Heart left ventricle (tissue), 13 donors: ENCODE data around the gene PEAK1.

Experiments used
- CTCF ChIP-seq, 12 donors: fragments of 200-600 bp; sonication (generic) in 4 of 12; IDR thresholded peaks; one replicate each; pipeline versions ENCODE4 v1.5.0 to v1.8.0; 2018 to 2022; ENCODE audit warnings: antibody characterized with exemption in 12 of 12, mild to moderate bottlenecking in 5 of 12
- POLR2A ChIP-seq, 2 donors: fragments of 450-650 bp; IDR thresholded peaks; one replicate each; pipeline ENCODE4 v1.6.1; 2017; ENCODE audit warnings: antibody characterized with exemption in 2 of 2, mild to moderate bottlenecking in 2 of 2, moderate library complexity in 2 of 2
- donor health status: ischemic (EF 13 %, LVEDD 7.1; RV severe dilation, severe dysfunction).
- donor health status: DM: no; HTN: yes; CAD: no.
- donor health status: DM: no; HTN: no; CAD: no.
- donor health status: ischemic (EF 25% LVEDD 6.9; RV normal size, moderate dysfunction).
- donor health status: ischemic (EF 25% LVEDD 5.7; RV mildly dilated, moderate dysfunction).
- donor health status: ischemic (EF 35%, LVEDD 5.7; RV mildly dilated, moderate dysfunction).
- donor health status: nonischemic (EF 11% LVEDD 7.7; RV severe dilation, severe dysfunction).
- donor health status: DM: yes; HTN: yes; CAD: no.
- donor health status: PGD.
- donor health status: ischemic (EF 29% LVEDD 5.4; RV normal size, mild dysfunction).
- donor health status: nonischemic (EF 23%, LVEDD 6.1; RV moderate dilation, normal function).

GRCh38 chr15:77468896-77469295 lies 49.0 kb upstream of the PEAK1 start:
- TF ChIP-seq CTCF (IDR thresholded peaks at IDR 0.05) (no peak), POLR2A (IDR thresholded peaks at IDR 0.05) (no peak)
